ENCODE measurements around the gene TMEM106B.
"Not testable (repeated sequence)": the region's sequence is repeated elsewhere in the genome, so short reads cannot be mapped to it uniquely, and the experiment has no call there.

The TMEM106B gene

GRCh38 chr7:12211054-12211710 lies at the start of gene TMEM106B:
TSS of gene TMEM106B (plus strand) at chr7:12211294. CDS start at chr7:12214811, 3,517 bp downstream.
- DNase-seq: peak; percentile 99

DNA sequence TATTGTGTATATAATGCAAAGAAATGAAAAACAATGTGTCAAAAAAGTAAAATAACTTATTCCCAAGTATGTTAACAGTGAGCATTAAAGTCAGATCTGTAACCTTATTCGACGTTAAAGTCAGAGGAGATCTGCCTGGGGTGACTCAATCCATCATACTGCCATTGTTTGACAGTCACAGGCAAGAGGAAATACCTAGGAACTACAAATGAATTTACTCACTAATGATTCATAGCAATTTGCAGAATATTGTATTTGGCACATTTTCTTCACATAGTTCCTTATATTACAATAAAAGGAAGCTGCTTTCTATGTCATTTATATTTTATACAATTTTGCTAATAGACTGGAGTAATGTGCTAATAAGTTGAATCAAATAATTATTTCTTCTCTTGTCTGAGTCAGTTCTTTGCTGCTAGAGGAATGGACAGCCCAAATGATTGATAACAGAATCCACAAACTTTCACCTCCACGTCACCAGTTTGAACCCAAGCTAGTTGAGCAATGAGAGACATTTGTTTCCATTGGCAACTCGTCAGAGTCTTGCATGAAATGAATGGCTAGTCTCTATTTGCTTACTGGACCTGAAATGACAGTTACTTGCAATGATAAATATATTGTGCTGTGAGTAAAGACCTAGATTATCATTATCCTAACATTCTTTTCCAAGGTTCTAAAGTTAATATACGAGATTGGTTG lies 48.5 kb upstream of the TMEM106B start:
- no peak for DNase-seq

DNA sequence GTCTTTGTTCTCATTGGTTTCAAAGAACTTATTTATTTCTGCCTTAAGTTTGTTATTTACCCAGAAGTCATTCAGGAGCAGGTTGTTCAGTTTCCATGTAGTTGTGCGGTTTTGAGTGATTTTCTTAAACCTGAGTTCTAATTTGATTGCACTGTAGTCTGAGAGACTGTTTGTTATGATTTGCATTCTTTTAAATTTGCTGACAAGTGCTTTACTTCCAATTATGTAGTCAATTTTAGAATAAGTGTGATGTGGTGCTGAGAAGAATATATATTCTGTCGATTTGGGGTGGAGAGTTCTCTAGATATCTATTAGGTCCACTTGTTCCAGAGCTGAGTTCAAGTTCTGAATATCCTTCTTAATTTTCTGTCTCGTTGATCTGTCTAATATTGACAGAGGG lies 43.0 kb upstream of the TMEM106B start:
- not testable (repeated sequence) for DNase-seq

DNA sequence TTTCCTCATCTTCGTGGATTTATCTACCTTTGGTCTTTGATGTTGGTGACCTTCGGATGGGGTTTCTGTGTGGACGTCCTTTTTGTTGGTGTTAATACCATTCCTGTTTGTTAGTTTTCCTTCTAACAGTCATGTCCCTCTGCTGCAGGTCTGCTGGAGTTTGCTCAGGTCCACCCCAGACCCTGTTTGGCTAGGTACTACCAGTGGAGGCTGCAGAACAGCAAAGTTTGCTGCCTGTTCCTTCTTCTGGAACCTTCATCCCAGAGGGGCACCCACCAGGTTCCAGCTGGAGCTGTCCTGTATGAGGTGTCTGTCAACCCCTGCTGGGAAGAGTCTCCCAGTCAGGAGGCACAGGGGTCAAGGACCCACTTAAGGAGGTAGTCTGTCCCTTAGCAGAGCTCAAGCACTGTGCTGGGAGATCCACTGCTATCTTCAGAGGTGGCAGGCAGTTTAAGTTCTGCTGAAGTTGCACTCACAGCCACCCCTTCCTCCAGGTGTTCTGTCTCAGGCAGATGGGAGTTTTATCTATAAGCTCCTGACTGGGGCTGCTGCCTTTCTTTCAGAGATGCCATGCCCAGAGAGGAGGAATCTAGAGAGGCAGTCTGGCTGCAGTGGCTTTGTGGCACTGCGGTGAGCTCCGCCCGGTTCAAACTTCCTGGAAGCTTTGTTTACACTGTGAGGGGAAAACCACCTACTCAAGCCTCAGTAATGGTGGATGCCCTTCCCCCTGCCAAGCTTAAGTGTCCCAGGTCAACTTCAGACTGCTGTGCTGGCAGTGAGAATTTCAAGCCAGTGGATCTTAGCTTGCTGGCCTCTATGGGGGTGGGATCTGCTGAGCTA lies 40.9 kb upstream of the TMEM106B start:
- peak; percentile 68 for DNase-seq

DNA sequence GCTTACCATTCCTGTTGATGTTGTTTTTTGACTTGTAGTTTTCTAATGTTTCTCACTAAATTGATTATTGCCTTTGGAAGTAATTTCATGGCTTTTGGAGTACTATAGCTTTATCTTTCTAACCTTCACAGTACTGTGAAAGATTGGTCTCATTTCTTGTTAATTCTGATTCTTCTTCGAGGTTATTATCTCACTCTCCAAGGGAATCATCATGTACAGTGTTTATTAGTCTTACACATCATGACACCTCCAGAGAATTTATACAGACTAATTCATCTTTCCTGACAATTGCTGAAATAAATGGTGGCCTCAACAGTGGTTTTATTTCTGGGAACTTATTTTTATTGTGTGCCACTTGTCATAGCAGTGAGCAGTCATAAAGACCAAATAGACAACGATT lies 37.4 kb upstream of the TMEM106B start:
- DNase-seq: no peak

GRCh38 chr7:12174931-12175330 lies 36.2 kb upstream of the TMEM106B start:
- DNase-seq: no peak

GRCh38 chr7:12178317-12178716 lies 32.8 kb upstream of the TMEM106B start:
- no peak for DNase-seq

- no peak for DNase-seq
Measured at GRCh38 chr7:12194426-12194825, 16.7 kb upstream of the TMEM106B start.

GRCh38 chr7:12196386-12196785 lies 14.7 kb upstream of the TMEM106B start:
- DNase-seq: no peak

- no peak for DNase-seq
Measured at GRCh38 chr7:12199363-12199762, 11.7 kb upstream of the TMEM106B start.

GRCh38 chr7:12207046-12207445 lies 4.0 kb upstream of the TMEM106B start:
- no peak for DNase-seq

DNA sequence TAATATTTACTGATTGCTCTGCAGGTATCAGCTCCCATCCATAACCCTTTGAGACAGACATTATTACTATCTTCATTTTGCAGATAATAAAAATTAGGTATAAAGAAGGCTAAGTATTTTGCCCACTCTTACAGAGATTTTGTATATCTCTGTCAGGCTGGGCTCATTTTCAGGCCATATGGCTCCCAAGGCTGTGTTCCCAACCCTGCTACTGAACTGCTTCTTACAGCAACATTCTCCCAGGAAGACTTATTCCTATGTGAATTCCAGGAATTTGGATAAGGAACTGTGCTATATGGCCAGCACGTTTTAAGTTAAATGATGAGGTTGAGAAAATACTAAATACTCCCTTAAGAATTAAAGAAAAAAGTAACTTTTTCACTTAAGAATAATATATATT lies 1.9 kb upstream of the TMEM106B start:
- no peak for DNase-seq

DNA sequence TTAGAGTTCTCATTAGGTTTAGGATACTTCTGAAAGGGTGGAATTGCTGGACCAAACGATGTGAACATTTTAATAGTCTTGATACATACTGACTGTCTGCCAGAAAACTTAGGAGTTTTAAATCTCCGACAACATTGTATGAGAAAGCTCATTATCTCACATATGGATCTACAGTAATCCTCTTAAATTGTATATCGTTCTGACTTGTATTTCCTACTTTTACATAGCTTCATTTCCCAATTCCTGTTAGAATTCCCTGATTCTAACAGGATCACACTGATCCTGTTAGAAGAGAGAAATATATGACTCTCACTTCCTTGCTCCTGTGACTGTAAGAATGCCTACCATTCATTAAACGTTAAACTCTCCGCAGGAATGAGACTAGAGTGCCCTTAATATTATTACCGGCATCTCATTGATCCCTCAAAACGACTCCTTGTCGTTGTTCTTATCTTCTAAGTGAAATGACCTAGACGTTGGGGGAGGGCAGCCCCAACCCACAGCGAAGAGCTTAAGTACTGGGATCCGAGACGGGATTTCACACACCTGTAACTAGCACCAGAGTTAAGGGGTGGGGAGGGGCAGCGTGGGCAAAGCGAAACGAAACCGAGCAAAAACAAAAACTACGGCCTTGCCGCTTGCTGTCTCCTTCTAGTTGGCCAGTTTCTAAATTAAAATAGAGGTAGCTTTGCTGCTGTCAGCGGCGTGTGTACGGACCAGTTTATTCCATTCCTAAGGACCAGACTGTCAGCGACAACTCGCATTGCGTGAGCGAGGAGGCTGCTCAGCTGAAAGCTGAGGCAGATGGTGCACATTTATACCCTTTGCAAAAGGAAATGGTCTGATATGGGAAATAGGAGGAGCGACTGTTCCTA lies 678 bp upstream of the TMEM106B start:
- DNase-seq: no peak

DNA sequence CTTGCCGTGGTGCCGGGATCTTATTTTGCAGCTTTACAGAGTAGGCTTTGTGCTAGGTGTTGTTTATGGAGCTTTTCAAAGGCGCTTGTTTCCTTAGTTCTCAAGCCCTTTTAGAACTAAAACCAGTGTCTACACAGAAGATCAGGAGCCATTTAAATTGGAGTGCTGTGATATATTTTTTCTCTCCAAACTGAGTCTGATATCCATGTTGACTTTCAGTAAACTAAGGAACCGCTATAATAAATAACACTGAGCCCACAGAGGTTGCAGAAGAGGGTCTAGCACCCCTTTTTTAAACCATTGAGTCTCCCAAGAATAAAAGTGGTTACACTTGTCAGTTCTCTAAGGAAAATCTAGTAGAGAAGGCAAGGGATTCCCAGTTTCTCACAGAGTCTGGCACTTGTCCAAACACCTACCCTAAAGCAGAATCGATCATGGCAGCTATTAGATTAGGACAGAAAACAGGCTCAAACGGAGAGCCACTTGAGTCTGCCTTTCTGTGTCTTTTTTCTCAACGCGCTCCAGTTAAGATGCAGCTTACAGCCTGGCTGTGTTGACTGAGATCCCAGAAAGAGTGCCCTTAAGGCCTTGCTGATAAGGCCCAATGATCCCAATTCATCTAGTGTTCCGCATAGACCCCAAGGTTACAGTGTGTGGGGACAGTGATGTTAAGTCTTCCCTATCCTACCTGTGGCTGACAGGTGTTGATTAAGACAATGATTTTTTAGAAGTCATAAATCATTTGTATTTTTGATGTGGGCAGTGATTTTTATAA lies 804 bp downstream of the TMEM106B start:
- DNase-seq: no peak

DNA sequence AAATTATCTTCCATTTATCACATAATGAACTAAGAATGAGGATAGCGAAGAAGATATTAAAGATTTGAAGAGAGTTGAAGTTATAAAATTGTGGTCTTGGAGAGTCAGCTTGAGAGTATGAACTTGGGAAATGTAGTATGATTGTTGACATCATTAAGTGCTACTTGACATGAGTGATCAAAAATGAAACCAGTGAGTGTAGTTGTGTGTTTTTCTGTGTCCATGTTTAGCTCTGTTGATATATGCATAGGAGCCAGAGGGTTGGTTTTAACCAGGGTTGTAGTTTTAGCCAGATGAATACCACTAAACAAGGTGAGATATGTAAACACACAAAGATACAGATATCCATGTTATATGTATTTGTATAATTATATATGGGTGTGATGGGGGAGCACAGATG lies 6.2 kb downstream of the TMEM106B start:
- no peak for DNase-seq

DNA sequence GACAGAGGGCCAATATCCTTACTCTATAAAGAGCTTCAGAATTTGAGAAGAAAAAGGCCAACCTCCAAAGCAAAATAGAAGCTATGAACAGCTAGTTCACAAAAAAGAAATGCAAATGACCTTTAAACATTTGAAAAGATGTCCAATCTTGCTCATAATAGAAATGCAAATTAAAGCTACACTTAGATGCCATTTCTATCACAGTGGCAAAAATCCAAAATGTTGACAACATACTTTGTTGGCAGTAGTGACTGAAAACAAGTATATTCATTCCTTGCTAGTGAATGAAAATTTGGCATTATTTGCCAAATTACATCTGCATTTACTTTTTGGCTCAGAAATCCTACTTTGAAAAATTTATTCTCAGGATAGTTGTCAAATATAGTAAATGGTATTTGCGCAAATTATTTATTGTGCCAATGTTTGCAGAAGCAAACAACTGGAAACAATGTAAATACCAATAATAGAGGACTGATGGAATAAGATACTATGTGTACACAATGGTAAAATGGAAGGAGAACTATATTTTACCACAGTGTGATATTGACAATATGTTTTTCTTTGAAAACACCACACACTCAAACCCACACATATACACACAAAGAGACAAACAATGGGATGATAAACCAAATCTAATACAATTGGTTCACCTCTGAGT lies 9.4 kb downstream of the TMEM106B start:
- DNase-seq: no peak

- DNase-seq: no peak
Measured at GRCh38 chr7:12221414-12221813, 10.3 kb downstream of the TMEM106B start.

- DNase-seq: no peak
Measured at GRCh38 chr7:12222889-12223579, 11.9 kb downstream of the TMEM106B start.

GRCh38 chr7:12225017-12225416 lies 13.9 kb downstream of the TMEM106B start:
- not testable (repeated sequence) for DNase-seq

- DNase-seq: no peak
Measured at GRCh38 chr7:12226756-12227155, 15.7 kb downstream of the TMEM106B start.

DNA sequence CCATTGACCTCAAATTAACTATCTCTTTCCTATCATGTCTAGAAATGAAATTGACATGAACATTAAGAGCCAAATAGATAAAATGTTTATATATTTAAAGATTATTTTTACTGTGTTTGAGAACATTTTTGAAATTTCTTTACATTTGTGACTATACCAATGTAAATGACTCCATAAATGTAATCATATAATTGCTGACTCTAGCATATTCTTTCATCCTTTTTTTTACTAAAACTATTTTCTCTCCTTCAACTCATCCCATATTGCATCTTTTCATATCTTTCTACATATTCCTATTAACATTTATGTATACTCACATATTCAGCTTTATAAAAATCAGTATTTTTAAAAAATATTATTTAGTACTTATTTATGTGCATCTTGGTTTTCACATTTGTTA lies 16.9 kb downstream of the TMEM106B start:
- DNase-seq: no peak
